OCI-LY3 (cell line): ENCODE data around the gene WDR48.

Experiments
- EZH2phosphoT487 ChIP-seq: fragments of 200-600 bp; shearing (Covaris generic); IDR thresholded peaks from 2 replicates; pipeline ENCODE4 v1.6.1; 2018; ENCODE audit warnings: antibody characterized with exemption, mixed run types, low read depth
- TF ChIP-seq, protein P1 (sequence below): fragments of 200-600, 300-600 bp; sonication (generic); IDR thresholded peaks from 2 replicates; pipeline ENCODE4 v1.5.1; 2014; ENCODE audit warnings: antibody characterized with exemption, low read length, low read depth

DNA sequence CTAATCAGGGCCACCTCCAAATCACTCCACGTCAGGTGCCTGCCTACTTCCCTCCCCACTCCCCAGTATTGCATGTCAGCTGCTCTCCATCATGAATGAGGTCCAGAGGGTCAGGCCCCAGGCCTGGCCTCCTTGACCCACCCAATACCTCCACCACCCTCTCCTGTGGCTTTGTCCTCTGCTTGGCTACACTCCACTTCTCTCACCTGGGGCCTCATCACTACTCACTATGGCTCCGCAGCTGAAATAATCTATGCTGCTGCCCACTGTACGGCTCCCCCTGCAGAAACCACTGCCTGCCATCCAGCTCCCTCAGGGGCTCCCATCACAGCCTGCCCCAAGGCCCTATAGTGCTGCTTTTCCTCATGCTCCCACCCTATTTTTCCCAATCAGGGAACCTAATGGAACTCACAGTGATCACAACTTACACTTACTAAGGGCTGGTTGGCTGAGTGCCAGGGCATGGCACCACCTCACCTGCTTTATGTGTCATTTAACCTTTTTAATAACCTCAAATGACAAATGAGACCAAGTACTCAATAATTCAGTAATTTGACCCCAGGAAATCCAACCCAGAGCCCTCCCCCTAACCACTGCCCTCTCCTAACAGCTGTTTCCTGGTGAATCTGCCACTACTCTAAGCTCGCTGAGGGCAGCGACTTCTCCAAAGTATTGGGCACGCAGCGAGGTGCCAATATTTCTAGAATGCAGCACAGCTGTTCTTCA lies 53.3 kb downstream of the WDR48 start:
- TF ChIP-seq, protein P1, sequence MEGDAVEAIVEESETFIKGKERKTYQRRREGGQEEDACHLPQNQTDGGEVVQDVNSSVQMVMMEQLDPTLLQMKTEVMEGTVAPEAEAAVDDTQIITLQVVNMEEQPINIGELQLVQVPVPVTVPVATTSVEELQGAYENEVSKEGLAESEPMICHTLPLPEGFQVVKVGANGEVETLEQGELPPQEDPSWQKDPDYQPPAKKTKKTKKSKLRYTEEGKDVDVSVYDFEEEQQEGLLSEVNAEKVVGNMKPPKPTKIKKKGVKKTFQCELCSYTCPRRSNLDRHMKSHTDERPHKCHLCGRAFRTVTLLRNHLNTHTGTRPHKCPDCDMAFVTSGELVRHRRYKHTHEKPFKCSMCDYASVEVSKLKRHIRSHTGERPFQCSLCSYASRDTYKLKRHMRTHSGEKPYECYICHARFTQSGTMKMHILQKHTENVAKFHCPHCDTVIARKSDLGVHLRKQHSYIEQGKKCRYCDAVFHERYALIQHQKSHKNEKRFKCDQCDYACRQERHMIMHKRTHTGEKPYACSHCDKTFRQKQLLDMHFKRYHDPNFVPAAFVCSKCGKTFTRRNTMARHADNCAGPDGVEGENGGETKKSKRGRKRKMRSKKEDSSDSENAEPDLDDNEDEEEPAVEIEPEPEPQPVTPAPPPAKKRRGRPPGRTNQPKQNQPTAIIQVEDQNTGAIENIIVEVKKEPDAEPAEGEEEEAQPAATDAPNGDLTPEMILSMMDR, result no peak
- TF ChIP-seq EZH2phosphoT487, result no peak
